HG02763 (cell line): Measurements from ENCODE around the gene ANXA7.
"Not testable (repeated sequence)": the region's sequence is repeated elsewhere in the genome, so short reads cannot be mapped to it uniquely, and the experiment has no call there.

Experiments
- ATAC-seq: cut with Tn5 transposase; IDR thresholded peaks from one replicate; pipeline ENCODE4 v1.9.1; 2021; ENCODE audit warnings: mild to moderate bottlenecking, moderate library complexity; ENCODE audit not compliant: unreplicated experiment

The ANXA7 gene

DNA sequence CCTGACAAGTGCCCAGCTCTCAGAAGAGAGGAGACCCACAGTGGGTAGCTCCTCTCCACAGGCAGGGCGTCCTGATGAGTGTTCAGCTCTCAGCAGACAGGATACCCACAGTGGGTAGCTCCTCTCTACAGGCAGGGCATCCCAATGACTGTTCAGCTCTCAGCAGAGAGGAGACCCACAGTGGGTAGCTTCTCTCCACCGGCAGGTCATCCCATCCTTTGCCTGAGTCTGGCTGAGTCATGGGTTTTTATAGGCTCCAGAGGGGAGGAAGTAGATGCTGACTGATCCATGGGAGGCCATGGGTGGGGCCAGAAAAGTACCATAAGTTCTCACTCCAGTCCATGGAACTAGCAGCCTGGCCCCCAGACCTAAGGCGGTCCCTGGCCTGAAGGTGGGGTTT is 73.7 kb downstream of the ANXA7 start:
- ATAC-seq = no peak

DNA sequence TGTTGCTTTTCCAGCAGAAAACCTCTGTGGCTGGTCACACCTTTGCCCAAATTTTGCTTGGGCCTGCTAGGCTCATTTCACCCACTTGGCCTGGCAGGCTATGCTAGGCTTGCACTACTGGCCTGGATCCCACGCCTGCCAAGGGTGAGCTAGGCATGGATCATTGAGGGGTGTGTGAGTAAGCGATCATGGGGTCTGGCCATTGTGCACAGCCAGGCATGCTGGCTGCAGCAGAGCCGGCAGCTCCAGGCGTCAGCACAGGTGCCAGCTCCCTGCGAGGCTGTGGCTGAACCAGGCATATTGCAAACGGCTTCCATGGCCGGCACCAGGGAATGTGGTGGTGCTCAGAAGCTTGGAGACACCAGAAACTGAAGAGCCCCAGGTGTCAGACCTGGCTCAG is 74.4 kb downstream of the ANXA7 start:
- no peak for ATAC-seq

DNA sequence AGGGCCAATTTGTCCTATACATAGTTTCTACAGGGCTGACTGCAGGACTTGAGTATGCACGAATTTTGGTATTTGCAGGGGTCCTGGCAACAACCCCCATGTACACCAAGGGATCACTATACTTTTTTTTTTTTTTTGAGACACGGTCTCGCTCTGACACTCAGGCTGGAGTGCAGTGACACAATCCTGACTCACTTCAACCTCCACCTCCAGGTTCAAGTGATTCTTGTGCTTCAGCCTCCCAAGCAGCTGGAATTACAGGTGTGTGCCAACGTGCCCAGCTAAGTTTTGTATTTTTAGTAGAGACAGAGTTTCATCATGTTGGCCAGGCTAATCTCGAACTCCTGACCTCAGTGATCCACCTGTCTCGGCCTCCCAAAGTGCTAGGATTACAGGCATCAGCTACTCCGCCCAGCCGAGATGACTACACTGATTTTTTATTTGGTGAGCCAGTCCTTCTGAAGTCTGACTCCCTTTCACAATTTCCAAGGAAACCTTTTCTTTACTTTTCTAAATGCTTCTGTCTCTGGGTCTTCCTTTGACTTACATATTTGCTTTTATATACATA is 75.0 kb downstream of the ANXA7 start:
- ATAC-seq = no peak

DNA sequence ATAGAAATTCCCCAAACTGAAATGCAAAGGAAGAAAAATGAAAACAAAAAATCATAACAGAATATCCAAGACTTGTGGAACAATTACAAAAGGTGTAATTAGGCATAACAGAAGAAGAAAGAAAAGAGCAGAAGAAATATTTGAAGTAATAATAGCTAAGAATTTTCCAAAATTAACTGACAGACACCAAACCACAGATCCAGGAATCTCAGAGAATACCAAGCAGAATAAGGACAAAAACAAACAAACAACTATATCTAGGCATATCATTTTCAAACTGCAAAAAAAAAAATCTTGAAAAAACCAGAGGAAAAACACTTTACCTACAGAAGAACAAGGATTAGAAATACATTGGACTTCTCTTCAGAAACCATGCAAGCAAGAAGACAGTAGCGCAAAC is 80.7 kb downstream of the ANXA7 start:
- ATAC-seq = no peak

DNA sequence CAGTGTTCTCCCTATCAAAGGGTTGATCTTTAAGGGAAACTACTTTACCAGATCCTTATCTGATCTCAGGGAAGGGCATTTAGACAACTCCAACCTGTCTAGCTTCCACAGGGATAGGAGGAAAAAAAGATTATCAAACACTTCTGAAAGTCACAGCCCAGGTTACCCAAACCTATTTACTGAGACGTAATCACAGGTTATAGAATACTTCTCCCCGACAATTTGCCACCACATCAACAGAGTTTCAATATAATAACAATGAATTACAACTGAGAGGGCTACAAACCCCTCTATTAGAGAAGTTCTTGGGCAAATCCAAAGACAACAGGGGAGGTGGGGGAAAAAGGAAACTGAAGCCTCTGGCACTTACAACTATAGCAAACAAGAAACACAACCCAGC is 81.5 kb downstream of the ANXA7 start:
- no peak for ATAC-seq

DNA sequence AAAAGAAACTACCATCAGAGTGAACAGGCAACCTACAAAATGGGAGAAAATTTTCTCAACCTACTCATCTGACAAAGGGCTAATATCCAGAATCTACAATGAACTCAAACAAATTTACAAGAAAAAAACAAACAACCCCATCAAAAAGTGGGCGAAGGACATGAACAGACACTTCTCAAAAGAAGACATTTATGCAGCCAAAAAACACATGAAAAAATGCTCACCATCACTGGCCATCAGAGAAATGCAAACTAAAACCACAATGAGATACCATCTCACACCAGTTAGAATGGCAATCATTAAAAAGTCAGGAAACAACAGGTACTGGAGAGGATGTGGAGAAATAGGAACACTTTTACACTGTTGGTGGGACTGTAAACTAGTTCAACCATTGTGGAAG is 85.3 kb downstream of the ANXA7 start:
- not testable (repeated sequence) for ATAC-seq

DNA sequence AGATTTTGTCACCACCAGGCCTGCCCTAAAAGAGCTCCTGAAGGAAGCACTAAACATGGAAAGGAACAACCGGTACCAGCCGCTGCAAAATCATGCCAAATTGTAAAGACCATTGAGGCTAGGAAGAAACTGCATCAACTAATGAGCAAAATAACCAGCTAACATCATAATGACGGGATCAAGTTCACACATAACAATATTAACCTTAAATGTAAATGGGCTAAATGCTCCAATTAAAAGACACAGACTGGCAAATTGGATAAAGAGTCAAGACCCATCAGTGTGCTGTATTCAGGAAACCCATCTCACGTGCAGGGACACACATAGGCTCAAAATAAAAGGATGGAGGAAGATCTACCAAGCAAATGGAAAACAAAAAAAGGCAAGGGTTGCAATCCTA is 88.6 kb downstream of the ANXA7 start:
- not testable (repeated sequence) for ATAC-seq
